ENCODE data around the gene EEF1A1.
"Not testable (repeated sequence)": the region's sequence is repeated elsewhere in the genome, so short reads cannot be mapped to it uniquely, and the experiment has no call there.

The EEF1A1 gene

GRCh38 chr6:73537677-73538076 lies 16.8 kb upstream of the EEF1A1 start:
- DNase-seq (ENCODE audit: low read depth) = no peak

- DNase-seq (ENCODE audit: low read depth) = no peak
Observed at GRCh38 chr6:73534628-73535027, 13.8 kb upstream of the EEF1A1 start.

DNA sequence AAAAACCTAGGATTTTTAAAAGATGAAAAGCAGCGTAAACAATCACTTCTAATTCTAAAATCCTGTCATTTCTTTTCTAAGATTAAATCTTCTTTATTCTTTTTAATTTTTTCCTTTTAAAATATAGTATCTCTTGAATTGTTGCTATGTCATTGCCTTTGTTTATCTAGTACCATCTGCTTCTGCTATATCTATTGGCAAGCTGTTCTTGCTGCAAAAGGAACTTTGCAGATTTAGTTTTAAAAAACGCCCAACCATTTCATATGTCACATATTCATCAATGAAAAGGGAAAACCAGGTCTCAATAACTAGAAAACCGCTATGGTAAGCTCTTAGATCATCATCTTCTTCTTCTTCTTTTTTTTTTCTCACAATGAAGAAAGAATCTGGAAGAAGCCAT lies 11.5 kb upstream of the EEF1A1 start:
- no peak for DNase-seq (ENCODE audit: low read depth)

- no peak for DNase-seq (ENCODE audit: low read depth)
Observed at GRCh38 chr6:73528897-73529296, 8.1 kb upstream of the EEF1A1 start.

- no peak for DNase-seq (ENCODE audit: low read depth)
Observed at GRCh38 chr6:73525546-73526330, 4.9 kb upstream of the EEF1A1 start.

GRCh38 chr6:73523434-73524123 lies 2.7 kb upstream of the EEF1A1 start:
- peak; percentile 72 for DNase-seq (ENCODE audit: low read depth)

- peak; percentile 66 for DNase-seq (ENCODE audit: low read depth)
Observed at GRCh38 chr6:73521351-73521985, 636 bp upstream of the EEF1A1 start.

DNA sequence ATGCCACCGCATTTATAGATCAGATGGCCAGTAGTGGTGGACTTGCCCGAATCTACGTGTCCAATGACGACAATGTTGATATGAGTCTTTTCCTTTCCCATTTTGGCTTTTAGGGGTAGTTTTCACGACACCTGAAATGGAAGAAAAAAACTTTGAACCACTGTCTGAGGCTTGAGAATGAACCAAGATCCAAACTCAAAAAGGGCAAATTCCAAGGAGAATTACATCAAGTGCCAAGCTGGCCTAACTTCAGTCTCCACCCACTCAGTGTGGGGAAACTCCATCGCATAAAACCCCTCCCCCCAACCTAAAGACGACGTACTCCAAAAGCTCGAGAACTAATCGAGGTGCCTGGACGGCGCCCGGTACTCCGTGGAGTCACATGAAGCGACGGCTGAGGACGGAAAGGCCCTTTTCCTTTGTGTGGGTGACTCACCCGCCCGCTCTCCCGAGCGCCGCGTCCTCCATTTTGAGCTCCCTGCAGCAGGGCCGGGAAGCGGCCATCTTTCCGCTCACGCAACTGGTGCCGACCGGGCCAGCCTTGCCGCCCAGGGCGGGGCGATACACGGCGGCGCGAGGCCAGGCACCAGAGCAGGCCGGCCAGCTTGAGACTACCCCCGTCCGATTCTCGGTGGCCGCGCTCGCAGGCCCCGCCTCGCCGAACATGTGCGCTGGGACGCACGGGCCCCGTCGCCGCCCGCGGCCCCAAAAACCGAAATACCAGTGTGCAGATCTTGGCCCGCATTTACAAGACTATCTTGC lies 725 bp downstream of the EEF1A1 start:
- DNase-seq (ENCODE audit: low read depth) = peak; percentile 71

- DNase-seq (ENCODE audit: low read depth) = not testable (repeated sequence)
Observed at GRCh38 chr6:73518982-73519881, 1.6 kb downstream of the EEF1A1 start.

- not testable (repeated sequence) for DNase-seq (ENCODE audit: low read depth)
Observed at GRCh38 chr6:73518100-73518981, 2.5 kb downstream of the EEF1A1 start.

DNA sequence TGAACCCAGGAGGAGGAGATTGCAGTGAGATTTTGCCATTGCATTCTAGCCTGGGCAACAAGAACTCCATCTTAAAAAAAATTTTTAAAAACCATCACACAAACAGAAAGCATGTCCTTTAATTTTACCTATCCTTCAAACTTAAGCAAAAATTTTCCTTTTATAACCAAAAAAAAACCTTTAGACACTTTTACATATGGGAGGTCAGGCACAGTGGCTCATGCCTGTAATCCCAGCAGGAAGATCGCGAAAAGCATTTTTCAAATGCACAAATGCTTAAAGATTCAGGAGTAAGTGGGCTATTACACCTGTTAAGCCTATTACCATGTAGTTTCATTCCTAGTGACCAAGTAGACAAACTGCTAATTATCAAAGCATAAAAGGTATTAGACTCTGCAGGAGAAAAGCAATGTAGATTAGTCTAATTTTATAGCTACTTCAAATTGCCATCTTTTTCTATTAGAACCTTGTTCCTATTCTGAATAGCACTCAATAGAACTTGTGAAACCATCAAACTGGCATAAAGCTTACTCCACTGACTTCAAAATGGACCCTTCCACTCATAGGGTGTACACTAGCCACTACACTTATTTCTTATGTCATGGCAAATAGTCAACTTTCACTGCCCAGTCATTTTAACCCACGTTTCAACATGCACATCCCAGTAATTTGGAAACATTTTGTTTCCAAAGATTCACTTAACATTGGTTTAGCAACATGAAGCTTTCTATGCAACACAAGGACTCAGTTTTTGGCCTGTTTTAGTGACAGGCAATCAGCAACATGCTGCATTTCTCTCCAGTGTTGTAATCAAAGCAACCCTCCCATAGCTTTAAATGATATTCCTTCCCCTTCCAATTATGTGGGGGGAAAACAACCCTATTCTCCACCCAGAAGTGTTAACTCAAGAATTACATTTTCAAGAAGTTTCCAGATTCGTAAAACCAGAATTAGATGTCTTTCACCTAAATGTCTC lies 4.0 kb downstream of the EEF1A1 start:
- no peak for DNase-seq (ENCODE audit: low read depth)

GRCh38 chr6:73515204-73515655 lies 5.6 kb downstream of the EEF1A1 start:
- no peak for DNase-seq (ENCODE audit: low read depth)

- no peak for DNase-seq (ENCODE audit: low read depth)
Observed at GRCh38 chr6:73514746-73515110, 6.1 kb downstream of the EEF1A1 start.

GRCh38 chr6:73513496-73513854 lies 7.4 kb downstream of the EEF1A1 start:
- DNase-seq (ENCODE audit: low read depth) = no peak

DNA sequence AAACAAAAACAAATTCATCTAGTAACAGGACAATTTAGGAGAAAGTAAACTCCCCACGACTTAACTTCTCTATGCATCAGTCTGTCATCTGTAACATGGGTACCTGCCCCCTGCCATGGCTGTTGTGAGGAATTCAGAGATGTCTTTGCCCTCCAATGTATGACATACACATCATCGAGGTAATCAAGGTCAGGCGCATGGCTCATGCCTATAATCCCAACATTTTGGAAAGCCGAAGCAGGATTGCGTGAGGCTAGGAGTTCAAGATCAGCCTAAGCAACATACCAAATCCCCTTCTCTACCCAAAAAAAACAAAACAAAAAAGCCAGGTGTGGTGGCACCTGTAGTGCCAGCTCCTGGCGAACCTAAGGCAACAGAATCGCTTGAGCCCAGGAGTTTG lies 9.0 kb downstream of the EEF1A1 start:
- DNase-seq (ENCODE audit: low read depth) = no peak

- DNase-seq (ENCODE audit: low read depth) = no peak
Observed at GRCh38 chr6:73509851-73510250, 11.0 kb downstream of the EEF1A1 start.

DNA sequence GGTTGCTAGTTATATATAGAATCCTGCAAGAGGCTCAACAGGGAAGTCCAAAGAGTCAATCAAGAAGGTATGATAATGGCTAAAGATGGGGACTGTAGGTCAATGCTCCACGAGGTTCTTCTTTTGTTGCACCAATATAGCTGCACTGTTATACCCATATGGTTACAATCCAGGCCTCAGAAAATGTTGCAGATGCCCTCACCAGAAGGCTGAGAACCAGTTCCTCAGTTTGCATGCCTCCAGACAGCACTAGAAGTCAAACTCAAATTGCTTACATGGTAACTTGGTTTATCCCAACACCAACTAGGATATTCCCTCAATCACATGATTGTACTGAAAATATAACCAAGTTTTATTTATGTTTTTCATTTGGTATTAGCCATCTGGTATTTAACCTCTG lies 12.1 kb downstream of the EEF1A1 start:
- DNase-seq (ENCODE audit: low read depth) = no peak

DNA sequence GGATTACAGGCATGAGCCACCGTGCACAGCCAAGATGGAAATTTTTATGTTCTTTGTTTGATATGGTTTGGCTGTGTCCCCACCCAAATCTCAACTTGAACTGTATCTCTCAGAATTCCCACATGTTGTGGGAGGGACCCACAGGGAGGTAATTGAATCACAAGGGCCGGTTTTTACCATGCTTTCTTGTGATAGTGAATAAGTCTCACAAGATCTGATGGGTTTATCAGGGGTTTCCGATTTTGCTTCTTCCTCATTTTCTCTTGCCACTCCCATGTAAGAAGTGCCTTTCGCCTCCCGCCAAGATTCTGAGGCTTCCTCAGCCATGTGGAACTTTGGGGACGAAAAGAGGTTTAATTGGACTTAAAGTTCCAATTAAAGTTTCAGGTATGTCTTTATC lies 14.6 kb downstream of the EEF1A1 start:
- no peak for DNase-seq (ENCODE audit: low read depth)

DNA sequence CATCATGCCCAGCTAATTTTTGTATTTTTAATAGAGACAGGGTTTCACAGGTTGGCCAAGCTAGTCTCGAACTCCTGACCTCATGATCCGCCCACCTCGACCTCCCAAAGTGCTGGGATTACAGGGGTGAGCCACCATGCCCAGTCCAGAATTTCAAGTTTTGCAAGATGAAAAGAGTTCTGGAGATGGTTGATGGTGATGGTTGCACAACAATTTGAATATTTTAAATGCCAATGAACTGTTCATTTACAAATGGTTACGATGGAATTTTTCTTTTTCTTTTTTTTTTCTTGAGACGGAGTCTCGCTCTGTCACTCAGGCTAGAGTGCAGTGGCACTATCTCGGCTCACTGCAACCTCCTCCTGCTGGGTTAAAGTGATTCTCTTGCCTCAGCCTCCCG lies 15.1 kb downstream of the EEF1A1 start:
- not testable (repeated sequence) for DNase-seq (ENCODE audit: low read depth)

Measured in stimulated activated CD8-positive, alpha-beta memory T cell treated with anti-CD3 and anti-CD28 coated beads, Interleukin-12 subunit alpha, Interleukin-12 subunit beta, amount 100 ng/mL, for 4 hours (primary cell).